ENCODE data around the gene GJA10. TPM values are rescaled to one million over a fixed set of nuclear protein-coding genes. Genes with fewer than 3 reads are reported as not detected.

The GJA10 gene
- total RNA-seq, 1 experiment from 2014 or later, result not detected

GRCh38 chr6:89858041-89858440, 36.2 kb upstream of the GJA10 start:
- no peaks in the 10 kb centered on the region; the same call in 1 of the 2 replicates for H3K36me3 ChIP-seq (ENCODE audit: control insufficient read depth, insufficient read depth, low read length)
- Mint-ChIP-seq H3K27ac (ENCODE audit: unreplicated experiment) (no peak overlapping the region), H3K4me3 (ENCODE audit: unreplicated experiment) (no peak overlapping the region), H3K27me3 (ENCODE audit: insufficient read depth, unreplicated experiment) (no peaks in the 10 kb centered on the region), H3K4me1 (ENCODE audit: low read depth, unreplicated experiment) (no peaks in the 10 kb centered on the region), H3K9me3 (ENCODE audit: unreplicated experiment) (no peaks in the 10 kb centered on the region), H3K36me3 (ENCODE audit: insufficient read depth, unreplicated experiment) (peaks cover 74% of the 10 kb centered on the region)
- TF ChIP-seq CTCF (IDR thresholded peaks at IDR 0.05; ENCODE audit: insufficient read depth in 1 of 2, low read depth in 1 of 2, low read length in 1 of 2, severe bottlenecking in 1 of 2, unreplicated experiment in 1 of 2), result no peak
- ChIA-PET POLR2A (no interaction called here), CTCF (no interaction called here)
- intact Hi-C loops (cut with micrococcal nuclease; ENCODE audit: unreplicated experiment), result no loop called here
- no peak overlapping the region for H3K4me3 ChIP-seq (ENCODE audit: low read depth, low read length)
- no peaks in the 10 kb centered on the region for H3K4me1 ChIP-seq
- no peak for DNase-seq
- no peaks in the 10 kb centered on the region for H3K27me3 ChIP-seq (replicated peaks; ENCODE audit: control insufficient read depth, insufficient read depth, low read length)
- BruUV-seq (replicated peaks), result no TSS peak
- H3K9me3 ChIP-seq, result no peaks in the 10 kb centered on the region

DNA sequence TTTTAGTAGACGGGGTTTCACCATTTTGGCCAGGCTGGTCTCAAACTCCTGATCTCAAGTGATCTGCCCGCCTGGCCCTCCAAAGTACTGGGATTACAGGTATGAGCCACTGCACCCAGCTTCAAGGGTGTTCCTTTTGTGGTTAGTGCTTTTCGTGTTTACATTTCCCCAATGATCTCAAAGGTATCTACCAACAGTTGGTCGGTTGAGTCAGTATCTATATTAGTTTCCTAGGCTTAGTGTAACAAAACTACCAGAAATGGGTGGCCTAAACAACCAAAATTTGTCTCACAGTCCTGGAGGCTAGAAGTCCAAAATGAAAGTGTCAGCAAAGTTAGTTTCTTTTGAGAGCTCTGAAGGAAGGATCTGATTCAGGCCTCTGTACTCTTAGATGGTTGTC, 34.5 kb upstream of the GJA10 start:
- H3K27ac Mint-ChIP-seq (ENCODE audit: unreplicated experiment), result no peak overlapping the region
- no TSS peak for BruUV-seq (replicated peaks)
- no peak overlapping the region for H3K4me3 Mint-ChIP-seq (ENCODE audit: unreplicated experiment)
- Histone ChIP-seq H3K4me3 (ENCODE audit: low read depth, low read length) (no peak overlapping the region), H3K36me3 (ENCODE audit: control insufficient read depth, insufficient read depth, low read length) (no peaks in the 10 kb centered on the region; the same call in 1 of the 2 replicates), H3K27me3 (replicated peaks; ENCODE audit: control insufficient read depth, insufficient read depth, low read length) (no peaks in the 10 kb centered on the region), H3K9me3 (no peaks in the 10 kb centered on the region), H3K4me1 (no peaks in the 10 kb centered on the region)
- POLR2A ChIA-PET, result no interaction called here
- CTCF ChIA-PET, result no interaction called here
- TF ChIP-seq CTCF (IDR thresholded peaks at IDR 0.05; ENCODE audit: insufficient read depth in 1 of 2, low read depth in 1 of 2, low read length in 1 of 2, severe bottlenecking in 1 of 2, unreplicated experiment in 1 of 2), result no peak
- no peaks in the 10 kb centered on the region for H3K27me3 Mint-ChIP-seq (ENCODE audit: insufficient read depth, unreplicated experiment)
- H3K36me3 Mint-ChIP-seq (ENCODE audit: insufficient read depth, unreplicated experiment), result peaks cover 68% of the 10 kb centered on the region
- intact Hi-C loops (cut with micrococcal nuclease; ENCODE audit: unreplicated experiment), result no loop called here
- no peak for DNase-seq
- no peaks in the 10 kb centered on the region for H3K9me3 Mint-ChIP-seq (ENCODE audit: unreplicated experiment)
- H3K4me1 Mint-ChIP-seq (ENCODE audit: low read depth, unreplicated experiment), result no peaks in the 10 kb centered on the region

- intact Hi-C loops (cut with micrococcal nuclease; ENCODE audit: unreplicated experiment), result no loop called here
- Mint-ChIP-seq H3K9me3 (ENCODE audit: unreplicated experiment) (no peaks in the 10 kb centered on the region), H3K27ac (ENCODE audit: unreplicated experiment) (no peak overlapping the region), H3K36me3 (ENCODE audit: insufficient read depth, unreplicated experiment) (peaks cover 78% of the 10 kb centered on the region), H3K4me1 (ENCODE audit: low read depth, unreplicated experiment) (no peaks in the 10 kb centered on the region), H3K27me3 (ENCODE audit: insufficient read depth, unreplicated experiment) (no peaks in the 10 kb centered on the region), H3K4me3 (ENCODE audit: unreplicated experiment) (no peak overlapping the region)
- ChIA-PET CTCF (no interaction called here), POLR2A (no interaction called here)
- H3K27me3 ChIP-seq (replicated peaks; ENCODE audit: control insufficient read depth, insufficient read depth, low read length), result no peaks in the 10 kb centered on the region
- H3K4me3 ChIP-seq (ENCODE audit: low read depth, low read length), result no peak overlapping the region
- DNase-seq, result no peak
- H3K9me3 ChIP-seq, result no peaks in the 10 kb centered on the region
- BruUV-seq (replicated peaks), result no TSS peak
- H3K4me1 ChIP-seq, result no peaks in the 10 kb centered on the region
- no peak for TF ChIP-seq CTCF (IDR thresholded peaks at IDR 0.05; ENCODE audit: insufficient read depth in 1 of 2, low read depth in 1 of 2, low read length in 1 of 2, severe bottlenecking in 1 of 2, unreplicated experiment in 1 of 2)
- H3K36me3 ChIP-seq (ENCODE audit: control insufficient read depth, insufficient read depth, low read length), result no peaks in the 10 kb centered on the region; the same call in 1 of the 2 replicates
These were observed 32.0 kb upstream of the GJA10 start for GRCh38 chr6:89862273-89862672.

Data from Caco-2 (cell line).